SK-N-SH treated with all-trans-retinoic acid at 6 μM for 48 hours (cell line): ENCODE measurements around the gene CDON.

Source experiments
- ATAC-seq: fragments of 200-7000 bp; cut with Tn5 transposase; 3 replicates; pipeline ENCODE4 v1.9.1; 2020; ENCODE audit warnings: mild to moderate bottlenecking, moderate library complexity
- BACH2 ChIP-seq: fragments of 250-450 bp; sonication (Bioruptor Pico); IDR thresholded peaks from 2 replicates; pipeline ENCODE4 v1.9.0; 2021; ENCODE audit warnings: mild to moderate bottlenecking, borderline replicate concordance
- CREB5 ChIP-seq: fragments of 250-450 bp; sonication (Bioruptor Pico); IDR thresholded peaks from 2 replicates; pipeline ENCODE4 v1.5.1; 2020; ENCODE audit warnings: low read depth, mild to moderate bottlenecking, moderate library complexity
- ESRRG ChIP-seq: fragments of 250-450 bp; sonication (Bioruptor Pico); IDR thresholded peaks from 2 replicates; pipeline ENCODE4 v1.6.1; 2021; ENCODE audit warnings: mild to moderate bottlenecking
- PATZ1 ChIP-seq: fragments of 250-450 bp; sonication (Bioruptor Pico); IDR thresholded peaks from 2 replicates; pipeline ENCODE4 v1.8.0; 2020; ENCODE audit warnings: mild to moderate bottlenecking, moderate library complexity, borderline replicate concordance
- PPARA ChIP-seq: fragments of 250-450 bp; sonication (Bioruptor Pico); IDR thresholded peaks from 2 replicates; pipeline ENCODE4 v1.5.0; 2020; ENCODE audit warnings: mild to moderate bottlenecking, borderline replicate concordance
- RARB ChIP-seq: fragments of 250-450 bp; sonication (Bioruptor Pico); IDR thresholded peaks from 2 replicates; pipeline ENCODE4 v1.8.0; 2021; ENCODE audit warnings: mild to moderate bottlenecking, moderate library complexity
- SNAI2 ChIP-seq: fragments of 250-450 bp; sonication (Bioruptor Pico); IDR thresholded peaks from 2 replicates; pipeline ENCODE4 v1.5.0; 2020; ENCODE audit warnings: mild to moderate bottlenecking, moderate library complexity
- TCF4 ChIP-seq: fragments of 250-450 bp; sonication (Bioruptor Pico); IDR thresholded peaks from 2 replicates; pipeline ENCODE4 v1.8.0; 2021; ENCODE audit warnings: mild to moderate bottlenecking, moderate library complexity, borderline replicate concordance
- ZC3H10 ChIP-seq: fragments of 250-450 bp; sonication (Bioruptor Pico); IDR thresholded peaks from 2 replicates; pipeline ENCODE4 v1.5.1; 2021; ENCODE audit warnings: mild to moderate bottlenecking, moderate library complexity
- ZFP3 ChIP-seq: fragments of 250-450 bp; sonication (Bioruptor Pico); IDR thresholded peaks from 2 replicates; pipeline ENCODE4 v1.5.0; 2020; ENCODE audit warnings: mild to moderate bottlenecking, moderate library complexity
- ZFP30 ChIP-seq: fragments of 450-650 bp; formaldehyde crosslinking; IDR thresholded peaks from 2 replicates; pipeline ENCODE4 v1.5.0; 2022; ENCODE audit warnings: mild to moderate bottlenecking, moderate library complexity
- ZNF565 ChIP-seq: fragments of 450-650 bp; formaldehyde crosslinking; conservative IDR thresholded peaks from 2 replicates; pipeline ENCODE4 v1.5.0; 2020; ENCODE audit warnings: low read depth, mild to moderate bottlenecking, moderate library complexity
- ZNF70 ChIP-seq: fragments of 450-650 bp; formaldehyde crosslinking; IDR thresholded peaks from 2 replicates; pipeline ENCODE4 v1.5.0; 2020; ENCODE audit warnings: mild to moderate bottlenecking, moderate library complexity
- ZNF8 ChIP-seq: fragments of 450-650 bp; formaldehyde crosslinking; IDR thresholded peaks from 2 replicates; pipeline ENCODE4 v1.5.0; 2020; ENCODE audit warnings: mild to moderate bottlenecking, moderate library complexity
- TF ChIP-seq, protein P1 (sequence below): fragments of 250-450 bp; sonication (Bioruptor Pico); IDR thresholded peaks from 2 replicates; pipeline ENCODE4 v1.5.0; 2020; ENCODE audit warnings: mild to moderate bottlenecking, moderate library complexity
- TF ChIP-seq, protein P2 (sequence below): fragments of 250-450 bp; sonication (Bioruptor Pico); IDR thresholded peaks from 2 replicates; pipeline ENCODE4 v1.5.1; 2021; ENCODE audit warnings: mild to moderate bottlenecking, moderate library complexity
- TF ChIP-seq, protein P3 (sequence below): fragments of 250-450 bp; sonication (Bioruptor Pico); IDR thresholded peaks from 2 replicates; pipeline ENCODE4 v1.8.0; 2021; ENCODE audit warnings: low read depth, mild to moderate bottlenecking, moderate library complexity, borderline replicate concordance

CDON gene

DNA sequence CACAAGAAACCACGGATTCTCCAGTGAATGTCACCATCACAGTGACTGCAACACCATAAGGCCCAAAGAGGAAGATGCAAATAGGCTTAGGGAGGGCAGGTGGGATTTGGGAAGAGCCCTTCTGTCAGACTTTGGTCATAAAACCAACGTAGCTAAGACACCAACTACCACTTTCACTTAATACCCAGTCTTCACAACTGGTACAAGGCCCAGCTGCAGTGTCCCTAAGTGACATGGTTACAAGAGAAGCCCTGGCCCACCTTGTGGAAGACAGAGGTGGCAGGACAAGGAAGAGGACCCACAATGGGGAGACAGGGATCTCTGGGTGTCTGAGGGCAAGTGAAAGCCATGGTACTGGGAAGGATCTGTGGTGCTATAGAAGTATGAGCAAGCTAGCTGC lies 106.8 kb downstream of the CDON start (continued):
- TF ChIP-seq CREB5 (no peak), ZNF565 (CRISPR knock-in tag) (no peak), SNAI2 (CRISPR knock-in tag) (no peak), ZC3H10 (CRISPR knock-in tag) (no peak)

GRCh38 chr11:125954945-125955640 lies 107.6 kb downstream of the CDON start:
- TF ChIP-seq, protein P1, sequence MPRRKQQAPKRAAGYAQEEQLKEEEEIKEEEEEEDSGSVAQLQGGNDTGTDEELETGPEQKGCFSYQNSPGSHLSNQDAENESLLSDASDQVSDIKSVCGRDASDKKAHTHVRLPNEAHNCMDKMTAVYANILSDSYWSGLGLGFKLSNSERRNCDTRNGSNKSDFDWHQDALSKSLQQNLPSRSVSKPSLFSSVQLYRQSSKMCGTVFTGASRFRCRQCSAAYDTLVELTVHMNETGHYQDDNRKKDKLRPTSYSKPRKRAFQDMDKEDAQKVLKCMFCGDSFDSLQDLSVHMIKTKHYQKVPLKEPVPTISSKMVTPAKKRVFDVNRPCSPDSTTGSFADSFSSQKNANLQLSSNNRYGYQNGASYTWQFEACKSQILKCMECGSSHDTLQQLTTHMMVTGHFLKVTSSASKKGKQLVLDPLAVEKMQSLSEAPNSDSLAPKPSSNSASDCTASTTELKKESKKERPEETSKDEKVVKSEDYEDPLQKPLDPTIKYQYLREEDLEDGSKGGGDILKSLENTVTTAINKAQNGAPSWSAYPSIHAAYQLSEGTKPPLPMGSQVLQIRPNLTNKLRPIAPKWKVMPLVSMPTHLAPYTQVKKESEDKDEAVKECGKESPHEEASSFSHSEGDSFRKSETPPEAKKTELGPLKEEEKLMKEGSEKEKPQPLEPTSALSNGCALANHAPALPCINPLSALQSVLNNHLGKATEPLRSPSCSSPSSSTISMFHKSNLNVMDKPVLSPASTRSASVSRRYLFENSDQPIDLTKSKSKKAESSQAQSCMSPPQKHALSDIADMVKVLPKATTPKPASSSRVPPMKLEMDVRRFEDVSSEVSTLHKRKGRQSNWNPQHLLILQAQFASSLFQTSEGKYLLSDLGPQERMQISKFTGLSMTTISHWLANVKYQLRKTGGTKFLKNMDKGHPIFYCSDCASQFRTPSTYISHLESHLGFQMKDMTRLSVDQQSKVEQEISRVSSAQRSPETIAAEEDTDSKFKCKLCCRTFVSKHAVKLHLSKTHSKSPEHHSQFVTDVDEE (CRISPR knock-in tag), result no peak
- TF ChIP-seq ZNF565 (CRISPR knock-in tag), result no peak
- TF ChIP-seq, protein P2, sequence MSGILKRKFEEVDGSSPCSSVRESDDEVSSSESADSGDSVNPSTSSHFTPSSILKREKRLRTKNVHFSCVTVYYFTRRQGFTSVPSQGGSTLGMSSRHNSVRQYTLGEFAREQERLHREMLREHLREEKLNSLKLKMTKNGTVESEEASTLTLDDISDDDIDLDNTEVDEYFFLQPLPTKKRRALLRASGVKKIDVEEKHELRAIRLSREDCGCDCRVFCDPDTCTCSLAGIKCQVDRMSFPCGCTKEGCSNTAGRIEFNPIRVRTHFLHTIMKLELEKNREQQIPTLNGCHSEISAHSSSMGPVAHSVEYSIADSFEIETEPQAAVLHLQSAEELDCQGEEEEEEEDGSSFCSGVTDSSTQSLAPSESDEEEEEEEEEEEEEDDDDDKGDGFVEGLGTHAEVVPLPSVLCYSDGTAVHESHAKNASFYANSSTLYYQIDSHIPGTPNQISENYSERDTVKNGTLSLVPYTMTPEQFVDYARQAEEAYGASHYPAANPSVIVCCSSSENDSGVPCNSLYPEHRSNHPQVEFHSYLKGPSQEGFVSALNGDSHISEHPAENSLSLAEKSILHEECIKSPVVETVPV (CRISPR knock-in tag), result no peak
- no peak for TF ChIP-seq SNAI2 (CRISPR knock-in tag)
- no peak for TF ChIP-seq PATZ1
- TF ChIP-seq TCF4, result no peak
- TF ChIP-seq ESRRG (CRISPR knock-in tag), result no peak
- no peak for TF ChIP-seq CREB5
- no peak for TF ChIP-seq RARB
- no peak for TF ChIP-seq ZNF8 (CRISPR knock-in tag)
- no peak for TF ChIP-seq ZFP30
- no peak for TF ChIP-seq ZFP3
- no peak for TF ChIP-seq BACH2 (CRISPR knock-in tag)
- TF ChIP-seq PPARA (CRISPR knock-in tag), result no peak
- ATAC-seq, result no peak

DNA sequence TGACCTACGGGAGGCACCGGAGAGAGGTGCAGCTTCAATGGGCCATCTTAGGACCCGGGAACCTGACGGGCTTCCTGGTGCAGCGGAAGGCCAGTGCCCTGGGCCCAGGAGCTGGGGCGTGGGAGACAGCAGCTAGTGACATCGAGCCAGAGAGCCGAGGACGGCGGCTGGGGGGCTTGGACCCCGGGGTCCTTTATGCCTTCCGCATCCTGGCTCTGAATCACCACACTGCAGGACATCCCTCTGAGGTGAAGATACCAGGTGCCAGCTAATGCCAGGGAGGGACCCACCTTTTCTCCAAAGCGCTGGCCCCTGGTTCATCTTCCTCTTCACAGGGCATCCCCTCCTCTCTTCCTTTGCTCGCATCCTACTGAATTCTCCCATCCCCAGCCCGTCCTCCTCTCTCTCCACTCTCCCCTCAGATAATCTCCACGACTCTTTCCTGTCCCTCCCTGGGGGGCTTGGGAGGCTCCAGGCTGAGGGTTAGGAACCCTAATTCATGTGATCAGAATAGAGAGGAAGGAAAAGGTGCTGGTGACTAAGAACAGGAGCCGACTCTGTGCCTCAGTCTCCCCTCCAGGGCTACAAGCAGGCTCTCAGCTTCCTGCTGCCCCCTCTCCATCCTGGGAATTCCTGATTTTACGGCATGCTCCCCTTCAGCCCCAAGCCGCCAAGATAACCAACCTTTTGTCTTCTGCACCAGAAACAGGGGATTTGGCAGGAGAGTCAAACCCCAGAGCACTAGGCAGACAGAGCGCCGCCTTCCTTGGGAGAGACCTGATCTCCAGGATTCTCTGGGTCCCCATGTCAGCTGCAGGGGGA lies 108.3 kb downstream of the CDON start:
- ATAC-seq, result no peak
- TF ChIP-seq CREB5 (no peak), PPARA (CRISPR knock-in tag) (no peak), ZC3H10 (CRISPR knock-in tag) (no peak)

GRCh38 chr11:125953401-125953935 lies 109.2 kb downstream of the CDON start:
- no peak for ATAC-seq
- TF ChIP-seq PPARA (CRISPR knock-in tag), result no peak
- no peak for TF ChIP-seq CREB5
- TF ChIP-seq ZFP30, result no peak
- TF ChIP-seq ZNF70 (CRISPR knock-in tag), result no peak
- TF ChIP-seq ZFP3, result no peak
- no peak for TF ChIP-seq SNAI2 (CRISPR knock-in tag)
- TF ChIP-seq, protein P3, sequence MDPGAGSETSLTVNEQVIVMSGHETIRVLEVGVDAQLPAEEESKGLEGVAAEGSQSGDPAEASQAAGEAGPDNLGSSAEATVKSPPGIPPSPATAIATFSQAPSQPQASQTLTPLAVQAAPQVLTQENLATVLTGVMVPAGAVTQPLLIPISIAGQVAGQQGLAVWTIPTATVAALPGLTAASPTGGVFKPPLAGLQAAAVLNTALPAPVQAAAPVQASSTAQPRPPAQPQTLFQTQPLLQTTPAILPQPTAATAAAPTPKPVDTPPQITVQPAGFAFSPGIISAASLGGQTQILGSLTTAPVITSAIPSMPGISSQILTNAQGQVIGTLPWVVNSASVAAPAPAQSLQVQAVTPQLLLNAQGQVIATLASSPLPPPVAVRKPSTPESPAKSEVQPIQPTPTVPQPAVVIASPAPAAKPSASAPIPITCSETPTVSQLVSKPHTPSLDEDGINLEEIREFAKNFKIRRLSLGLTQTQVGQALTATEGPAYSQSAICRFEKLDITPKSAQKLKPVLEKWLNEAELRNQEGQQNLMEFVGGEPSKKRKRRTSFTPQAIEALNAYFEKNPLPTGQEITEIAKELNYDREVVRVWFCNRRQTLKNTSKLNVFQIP (CRISPR knock-in tag), result no peak
- TF ChIP-seq PATZ1, result no peak
- TF ChIP-seq ZNF8 (CRISPR knock-in tag), result no peak
